Activated naive CD8-positive, alpha-beta T cell treated with anti-CD3 and anti-CD28 coated beads, Interleukin-2, amount 10 ng/mL, durations not matched to agents 7 days and 5 days (primary cell): ENCODE results near the gene CEP162. TPM values are rescaled to one million over a fixed set of nuclear protein-coding genes. Genes with fewer than 3 reads are reported as not detected.
"Not testable (repeated sequence)": the region's sequence is repeated elsewhere in the genome, so short reads cannot be mapped to it uniquely, and the experiment has no call there.

Experiments used
- ATAC-seq: fragments of 150-1000 bp; cut with Tn5 transposase; one replicate; pipeline ENCODE4 v1.10.0; 2021; ENCODE audit warnings: low read depth, moderate library complexity
- POLR2A ChIA-PET: fragments of 350-600 bp; sonication (Branson Sonifier 250); formaldehyde crosslinking; loops from one replicate; lab custom pipeline; 2021; ENCODE audit warnings: antibody characterized with exemption; lab: Charles Lee
- DNase-seq: peaks from one replicate; pipeline ENCODE4 v3.0.0; 2021
- H3K27ac Mint-ChIP-seq: one replicate; pipeline ENCODE4 v1.8.0; 2022; ENCODE audit warnings: mild to moderate bottlenecking, mixed read lengths
- H3K27me3 Mint-ChIP-seq: one replicate; pipeline ENCODE4 v1.8.0; 2022; ENCODE audit warnings: mild to moderate bottlenecking, moderate library complexity, mixed read lengths
- H3K36me3 Mint-ChIP-seq: one replicate; pipeline ENCODE4 v1.8.0; 2021; ENCODE audit warnings: mild to moderate bottlenecking, mixed read lengths
- H3K4me1 Mint-ChIP-seq: one replicate; pipeline ENCODE4 v1.8.0; 2021; ENCODE audit warnings: mixed read lengths
- H3K4me3 Mint-ChIP-seq: one replicate; pipeline ENCODE4 v1.8.0; 2022; ENCODE audit warnings: mild to moderate bottlenecking, moderate library complexity, mixed read lengths
- H3K9me3 Mint-ChIP-seq: one replicate; pipeline ENCODE4 v1.8.0; 2021; ENCODE audit warnings: mixed read lengths
- total RNA-seq, 2 experiments: library from RNA; stranded (reverse); gene quantifications; one replicate each; pipeline ENCODE4 v1.2.3, GENCODE V29; 2021

Gene CEP162
- total RNA-seq, 2 experiments from 2014 or later, result 8.3 to 9.4 TPM

- H3K4me1 Mint-ChIP-seq, result no peaks in the 10 kb centered on the region
- H3K27ac Mint-ChIP-seq, result no peak overlapping the region
- H3K9me3 Mint-ChIP-seq, result peaks cover 1% of the 10 kb centered on the region
- ATAC-seq (no peak), DNase-seq (no peak)
- H3K36me3 Mint-ChIP-seq, result peaks cover 24% of the 10 kb centered on the region
- POLR2A ChIA-PET, result no interaction called here
- no peak overlapping the region for H3K4me3 Mint-ChIP-seq
- H3K27me3 Mint-ChIP-seq, result no peaks in the 10 kb centered on the region
Observed at GRCh38 chr6:84204011-84204410, 23.4 kb downstream of the CEP162 start.

- POLR2A ChIA-PET, H3K9me3 Mint-ChIP-seq, H3K27ac Mint-ChIP-seq, DNase-seq, H3K27me3 Mint-ChIP-seq, H3K4me1 Mint-ChIP-seq, H3K4me3 Mint-ChIP-seq, ATAC-seq: not testable (repeated sequence)
- peaks cover 21% of the 10 kb centered on the region for H3K36me3 Mint-ChIP-seq
Observed at GRCh38 chr6:84199987-84200386, 27.5 kb downstream of the CEP162 start.

GRCh38 chr6:84197708-84198107 is 29.7 kb downstream of the CEP162 start:
- H3K27ac Mint-ChIP-seq, result no peak overlapping the region
- DNase-seq (no peak), ATAC-seq (no peak)
- peaks cover 19% of the 10 kb centered on the region for H3K36me3 Mint-ChIP-seq
- H3K9me3 Mint-ChIP-seq, result no peaks in the 10 kb centered on the region
- no peaks in the 10 kb centered on the region for H3K4me1 Mint-ChIP-seq
- no peak overlapping the region for H3K4me3 Mint-ChIP-seq
- POLR2A ChIA-PET, result no interaction called here
- no peaks in the 10 kb centered on the region for H3K27me3 Mint-ChIP-seq

GRCh38 chr6:84193114-84193708 is 34.2 kb downstream of the CEP162 start:
- DNase-seq (no peak), ATAC-seq (no peak)
- H3K4me3 Mint-ChIP-seq, result no peak overlapping the region
- H3K36me3 Mint-ChIP-seq, result peaks cover 40% of the 10 kb centered on the region
- H3K4me1 Mint-ChIP-seq, result no peaks in the 10 kb centered on the region
- no peaks in the 10 kb centered on the region for H3K27me3 Mint-ChIP-seq
- no peak overlapping the region for H3K27ac Mint-ChIP-seq
- peaks cover 3% of the 10 kb centered on the region for H3K9me3 Mint-ChIP-seq
- POLR2A ChIA-PET, result no interaction called here

- H3K27me3 Mint-ChIP-seq, result no peaks in the 10 kb centered on the region
- no peak overlapping the region for H3K27ac Mint-ChIP-seq
- DNase-seq (no peak), ATAC-seq (no peak)
- POLR2A ChIA-PET, result no interaction called here
- no peak overlapping the region for H3K4me3 Mint-ChIP-seq
- peaks cover 3% of the 10 kb centered on the region for H3K9me3 Mint-ChIP-seq
- no peaks in the 10 kb centered on the region for H3K4me1 Mint-ChIP-seq
- peaks cover 37% of the 10 kb centered on the region for H3K36me3 Mint-ChIP-seq
Observed at GRCh38 chr6:84191802-84192201, 35.6 kb downstream of the CEP162 start.

GRCh38 chr6:84189356-84189755 is 38.1 kb downstream of the CEP162 start:
- H3K4me1 Mint-ChIP-seq, H3K27ac Mint-ChIP-seq, H3K27me3 Mint-ChIP-seq, ATAC-seq, H3K4me3 Mint-ChIP-seq, POLR2A ChIA-PET, DNase-seq, H3K9me3 Mint-ChIP-seq: not testable (repeated sequence)
- H3K36me3 Mint-ChIP-seq, result peaks cover 25% of the 10 kb centered on the region

- Mint-ChIP-seq H3K27ac (no peak overlapping the region), H3K9me3 (peaks cover 4% of the 10 kb centered on the region), H3K4me1 (no peaks in the 10 kb centered on the region), H3K36me3 (peaks cover 9% of the 10 kb centered on the region), H3K4me3 (no peak overlapping the region), H3K27me3 (no peaks in the 10 kb centered on the region)
- POLR2A ChIA-PET, result no interaction called here
- ATAC-seq (no peak), DNase-seq (no peak)
Observed at GRCh38 chr6:84183430-84183829, 44.0 kb downstream of the CEP162 start.

GRCh38 chr6:84182001-84182400 is 45.4 kb downstream of the CEP162 start:
- H3K36me3 Mint-ChIP-seq, result peaks cover 7% of the 10 kb centered on the region
- DNase-seq (no peak), ATAC-seq (no peak)
- H3K27ac Mint-ChIP-seq, result no peak overlapping the region
- POLR2A ChIA-PET, result no interaction called here
- H3K9me3 Mint-ChIP-seq, result peaks cover 4% of the 10 kb centered on the region
- H3K27me3 Mint-ChIP-seq, result no peaks in the 10 kb centered on the region
- H3K4me1 Mint-ChIP-seq, result no peaks in the 10 kb centered on the region
- H3K4me3 Mint-ChIP-seq, result no peak overlapping the region

- Mint-ChIP-seq H3K36me3 (peaks cover 12% of the 10 kb centered on the region), H3K27ac (no peak overlapping the region), H3K4me1 (no peaks in the 10 kb centered on the region), H3K9me3 (peaks cover 4% of the 10 kb centered on the region), H3K4me3 (no peak overlapping the region), H3K27me3 (no peaks in the 10 kb centered on the region)
- DNase-seq (no peak), ATAC-seq (no peak)
- POLR2A ChIA-PET, result no interaction called here
Observed at GRCh38 chr6:84177241-84177640, 50.2 kb downstream of the CEP162 start.

- Mint-ChIP-seq H3K36me3 (peaks cover 6% of the 10 kb centered on the region), H3K4me1 (no peaks in the 10 kb centered on the region), H3K27ac (no peak overlapping the region), H3K27me3 (no peaks in the 10 kb centered on the region), H3K4me3 (no peak overlapping the region), H3K9me3 (no peaks in the 10 kb centered on the region)
- DNase-seq, result no peak
- no peak for ATAC-seq
- POLR2A ChIA-PET, result no interaction called here
Observed at GRCh38 chr6:84172574-84172973, 54.9 kb downstream of the CEP162 start.

GRCh38 chr6:84172080-84172479 is 55.4 kb downstream of the CEP162 start:
- POLR2A ChIA-PET, result no interaction called here
- ATAC-seq, result no peak
- H3K27me3 Mint-ChIP-seq, result no peaks in the 10 kb centered on the region
- H3K4me1 Mint-ChIP-seq, result no peaks in the 10 kb centered on the region
- no peak overlapping the region for H3K27ac Mint-ChIP-seq
- no peak overlapping the region for H3K4me3 Mint-ChIP-seq
- no peaks in the 10 kb centered on the region for H3K9me3 Mint-ChIP-seq
- DNase-seq, result no peak
- H3K36me3 Mint-ChIP-seq, result peaks cover 7% of the 10 kb centered on the region

- no peak for DNase-seq
- no peak overlapping the region for H3K27ac Mint-ChIP-seq
- H3K9me3 Mint-ChIP-seq, result no peaks in the 10 kb centered on the region
- H3K4me1 Mint-ChIP-seq, result no peaks in the 10 kb centered on the region
- POLR2A ChIA-PET, result no interaction called here
- H3K4me3 Mint-ChIP-seq, result no peak overlapping the region
- no peak for ATAC-seq
- no peaks in the 10 kb centered on the region for H3K27me3 Mint-ChIP-seq
- H3K36me3 Mint-ChIP-seq, result peaks cover 12% of the 10 kb centered on the region
Observed at GRCh38 chr6:84167457-84167856, 60.0 kb downstream of the CEP162 start.

GRCh38 chr6:84166395-84166794 is 61.0 kb downstream of the CEP162 start:
- no peak for ATAC-seq
- Mint-ChIP-seq H3K36me3 (peaks cover 14% of the 10 kb centered on the region), H3K4me3 (no peak overlapping the region), H3K4me1 (no peaks in the 10 kb centered on the region), H3K27ac (no peak overlapping the region), H3K9me3 (no peaks in the 10 kb centered on the region), H3K27me3 (no peaks in the 10 kb centered on the region)
- POLR2A ChIA-PET, result no interaction called here
- no peak for DNase-seq

- DNase-seq, ATAC-seq, H3K4me1 Mint-ChIP-seq, H3K9me3 Mint-ChIP-seq, H3K27me3 Mint-ChIP-seq, H3K4me3 Mint-ChIP-seq, H3K27ac Mint-ChIP-seq, POLR2A ChIA-PET: not testable (repeated sequence)
- peaks cover 18% of the 10 kb centered on the region for H3K36me3 Mint-ChIP-seq
Observed at GRCh38 chr6:84164328-84164727, 63.1 kb downstream of the CEP162 start.

- DNase-seq, result no peak
Observed at GRCh38 chr6:84161190-84161589, 66.3 kb downstream of the CEP162 start.

More at GRCh38 chr6:84161190-84161589, 66.3 kb downstream of the CEP162 start:
- peaks cover 13% of the 10 kb centered on the region for H3K36me3 Mint-ChIP-seq
- no peak overlapping the region for H3K4me3 Mint-ChIP-seq
- H3K4me1 Mint-ChIP-seq, result no peaks in the 10 kb centered on the region
- H3K27me3 Mint-ChIP-seq, result no peaks in the 10 kb centered on the region
- POLR2A ChIA-PET, result no interaction called here
- no peaks in the 10 kb centered on the region for H3K9me3 Mint-ChIP-seq
- no peak overlapping the region for H3K27ac Mint-ChIP-seq
- no peak for ATAC-seq
